Immature natural killer cell (primary cell): Measurements from ENCODE around the gene FBXW8. TPM values are rescaled to one million over a fixed set of nuclear protein-coding genes. Genes with fewer than 3 reads are reported as not detected.

Experiments used
- DNase-seq, 3 donors: peaks; one replicate each; pipeline ENCODE4 v3.0.0; 2022; ENCODE audit warnings: mixed read lengths in 1 of 3
- H3K27ac Mint-ChIP-seq, 6 donors: one replicate each; pipeline ENCODE4 v1.8.0; 2020; ENCODE audit warnings: mixed read lengths in 6 of 6, mild to moderate bottlenecking in 5 of 6, inconsistent platforms in 4 of 6, moderate library complexity in 3 of 6
- H3K27me3 Mint-ChIP-seq, 3 donors: one replicate each; pipeline ENCODE4 v1.8.0; 2020 to 2021; ENCODE audit warnings: low read depth in 3 of 3, mild to moderate bottlenecking in 3 of 3, mixed read lengths in 3 of 3, moderate library complexity in 3 of 3, inconsistent platforms in 1 of 3
- H3K36me3 Mint-ChIP-seq, 3 donors: one replicate each; pipeline ENCODE4 v1.8.0; 2020; ENCODE audit warnings: mixed read lengths in 3 of 3, inconsistent platforms in 2 of 3, mild to moderate bottlenecking in 2 of 3
- H3K4me1 Mint-ChIP-seq, 2 donors: one replicate each; pipeline ENCODE4 v1.8.0; 2020; ENCODE audit warnings: inconsistent platforms in 2 of 2, mild to moderate bottlenecking in 2 of 2, mixed read lengths in 2 of 2, moderate library complexity in 1 of 2
- H3K4me3 Mint-ChIP-seq, 5 donors: one replicate each; pipeline ENCODE4 v1.8.0; 2020; ENCODE audit warnings: mild to moderate bottlenecking in 5 of 5, mixed read lengths in 5 of 5, inconsistent platforms in 3 of 5, moderate library complexity in 3 of 5
- H3K9me3 Mint-ChIP-seq, 6 donors: one replicate each; pipeline ENCODE4 v1.8.0; 2020; ENCODE audit warnings: mild to moderate bottlenecking in 6 of 6, mixed read lengths in 6 of 6, inconsistent platforms in 4 of 6, moderate library complexity in 3 of 6
- polyA plus RNA-seq, 3 donors: library from polyadenylated mRNA; unstranded; fragments of 300-500 nt; fragmentation: Illumina TruSeq; gene quantifications; one replicate each; pipeline ENCODE4 v1.2.3, GENCODE V29; 2021

The FBXW8 gene
- 10 to 100 TPM in 2 of 3 donors, 1 to 10 TPM in 1; 6.6 to 11.6 (median 10.6) TPM for polyA plus RNA-seq

DNA sequence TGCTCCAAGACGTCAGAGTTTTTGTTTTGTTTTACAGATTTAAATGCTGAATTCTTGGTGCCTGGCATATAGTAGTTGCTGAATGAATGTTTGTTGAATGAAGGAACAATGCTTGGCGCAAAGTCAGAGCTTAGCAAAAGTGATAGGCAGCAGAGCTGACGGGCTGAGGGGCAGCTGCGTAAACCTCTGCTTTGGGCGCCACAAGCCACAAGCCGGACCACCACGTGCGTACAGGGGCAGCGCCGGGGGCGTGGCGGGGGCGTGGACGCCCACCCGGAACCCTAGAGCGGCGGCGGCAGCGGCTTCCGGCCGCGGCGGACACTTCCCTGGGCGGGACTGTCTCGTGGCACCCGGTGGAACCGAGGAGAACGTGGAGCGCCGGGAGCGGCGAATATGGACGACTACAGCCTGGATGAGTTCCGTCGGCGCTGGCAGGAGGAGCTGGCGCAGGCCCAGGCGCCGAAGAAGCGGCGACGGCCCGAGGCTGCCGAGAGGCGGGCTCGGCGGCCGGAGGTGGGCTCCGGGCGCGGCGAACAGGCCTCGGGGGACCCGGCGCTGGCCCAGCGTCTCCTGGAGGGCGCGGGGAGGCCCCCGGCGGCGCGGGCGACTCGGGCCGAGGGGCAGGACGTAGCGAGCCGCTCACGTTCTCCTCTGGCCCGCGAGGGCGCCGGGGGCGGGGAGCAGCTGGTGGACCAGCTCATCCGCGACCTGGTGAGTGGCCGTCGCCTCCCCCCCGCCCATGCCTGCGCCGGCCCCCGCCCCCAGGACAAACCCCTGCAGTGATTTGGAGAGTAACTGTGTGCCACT lies at the start of gene FBXW8:
Gene FBXW8, plus strand, starts transcription at position 306 of the 807 bp plus-strand sequence. Its CDS starts 88 bp downstream, at position 394.
- H3K27ac Mint-ChIP-seq, result peak within 1 kb of the TSS; percentile 65 to 90 (median 83)
- H3K4me1 Mint-ChIP-seq, result peaks cover 25 to 43% of the 10 kb centered on the region in 2 donors
- peaks cover 4 to 9% (median 4%) of the 10 kb centered on the region in 3 donors for H3K27me3 Mint-ChIP-seq
- peak; percentile 79 to 81 (median 80) for DNase-seq
- no peaks in the 10 kb centered on the region for H3K36me3 Mint-ChIP-seq
- no peaks in the 10 kb centered on the region for H3K9me3 Mint-ChIP-seq
- H3K4me3 Mint-ChIP-seq, result peak within 1 kb of the TSS; percentile 84 to 95 (median 92)

- no peaks in the 10 kb centered on the region for H3K36me3 Mint-ChIP-seq
- no peak overlapping the region for H3K27ac Mint-ChIP-seq
- no peak overlapping the region for H3K4me3 Mint-ChIP-seq
- peaks cover 5 to 26% (median 7%) of the 10 kb centered on the region in 3 donors for H3K27me3 Mint-ChIP-seq
- DNase-seq, result peak in 1 of 3 donors; percentile 5
- H3K4me1 Mint-ChIP-seq, result peaks cover 0 to 3% of the 10 kb centered on the region in 2 donors
- no peaks in the 10 kb centered on the region for H3K9me3 Mint-ChIP-seq
Observed at GRCh38 chr12:116861320-116861719, 49.4 kb upstream of the FBXW8 start.

DNA sequence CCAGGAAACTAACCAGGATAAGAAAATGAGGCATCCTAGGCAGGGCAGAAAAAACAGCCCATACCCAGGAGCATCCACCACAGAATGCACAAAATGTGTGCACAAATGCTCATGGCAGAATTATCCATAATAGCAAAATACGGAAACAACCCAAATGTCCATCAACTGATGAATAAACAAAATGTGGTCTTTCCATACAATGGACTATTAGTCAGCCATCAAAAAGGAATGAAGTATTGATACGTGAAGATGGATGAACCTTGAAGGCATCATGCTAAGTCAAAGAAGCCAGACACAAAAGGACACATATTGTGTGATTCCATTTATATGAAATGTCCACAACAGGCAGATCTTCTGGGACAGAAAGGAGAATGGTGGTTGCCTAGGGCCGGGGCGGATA lies 48.6 kb upstream of the FBXW8 start:
- Mint-ChIP-seq H3K27me3 (peaks cover 4 to 25% (median 5%) of the 10 kb centered on the region in 3 donors), H3K27ac (no peak overlapping the region), H3K4me1 (peaks cover 0 to 3% of the 10 kb centered on the region in 2 donors), H3K36me3 (no peaks in the 10 kb centered on the region), H3K4me3 (no peak overlapping the region), H3K9me3 (no peaks in the 10 kb centered on the region)
- DNase-seq, result no peak

DNA sequence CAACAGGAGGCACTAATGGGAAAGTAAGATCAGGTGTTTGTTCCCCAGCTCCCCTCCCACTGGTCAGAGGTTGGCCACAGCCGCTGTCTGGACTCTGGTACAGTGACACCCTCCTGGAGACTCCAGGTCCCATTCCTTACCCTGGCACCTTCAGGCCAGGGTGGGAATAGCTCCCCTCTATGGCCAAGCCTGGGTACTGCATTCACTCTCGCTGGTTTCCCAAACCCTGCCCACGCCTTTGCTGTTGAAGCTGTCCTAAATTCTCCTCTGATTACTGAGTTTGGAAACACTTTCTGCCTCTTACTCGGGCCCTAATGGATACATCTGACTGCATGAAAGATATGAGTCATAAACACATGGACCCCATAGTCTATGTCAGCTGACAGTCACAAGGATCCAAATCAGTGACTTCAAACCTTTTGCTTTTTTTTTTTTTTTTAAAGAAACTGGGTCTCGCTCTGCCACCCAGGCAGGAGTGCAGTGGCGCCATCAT lies 47.4 kb upstream of the FBXW8 start:
- H3K4me3 Mint-ChIP-seq, result no peak overlapping the region
- no peak overlapping the region for H3K27ac Mint-ChIP-seq
- DNase-seq, result no peak

GRCh38 chr12:116864371-116865160 lies 46.2 kb upstream of the FBXW8 start:
- Mint-ChIP-seq H3K36me3 (no peaks in the 10 kb centered on the region), H3K27me3 (peaks cover 0 to 18% (median 2%) of the 10 kb centered on the region in 3 donors), H3K9me3 (no peaks in the 10 kb centered on the region), H3K27ac (no peak overlapping the region), H3K4me3 (no peak overlapping the region), H3K4me1 (peaks cover 0 to 3% of the 10 kb centered on the region in 2 donors)
- no peak for DNase-seq

More for the DNA sequence above, 47.4 kb upstream of the FBXW8 start:
- H3K9me3 Mint-ChIP-seq, result no peaks in the 10 kb centered on the region
- H3K4me1 Mint-ChIP-seq, result peaks cover 0 to 3% of the 10 kb centered on the region in 2 donors
- H3K36me3 Mint-ChIP-seq, result no peaks in the 10 kb centered on the region
- peaks cover 2 to 18% (median 2%) of the 10 kb centered on the region in 3 donors for H3K27me3 Mint-ChIP-seq

GRCh38 chr12:116867523-116867922 lies 43.2 kb upstream of the FBXW8 start:
- Mint-ChIP-seq H3K36me3 (no peaks in the 10 kb centered on the region), H3K27ac (no peak overlapping the region), H3K4me3 (no peak overlapping the region), H3K9me3 (no peaks in the 10 kb centered on the region), H3K27me3 (peaks cover 0 to 9% (median 2%) of the 10 kb centered on the region in 3 donors), H3K4me1 (no peaks in the 10 kb centered on the region)
- DNase-seq, result no peak

DNA sequence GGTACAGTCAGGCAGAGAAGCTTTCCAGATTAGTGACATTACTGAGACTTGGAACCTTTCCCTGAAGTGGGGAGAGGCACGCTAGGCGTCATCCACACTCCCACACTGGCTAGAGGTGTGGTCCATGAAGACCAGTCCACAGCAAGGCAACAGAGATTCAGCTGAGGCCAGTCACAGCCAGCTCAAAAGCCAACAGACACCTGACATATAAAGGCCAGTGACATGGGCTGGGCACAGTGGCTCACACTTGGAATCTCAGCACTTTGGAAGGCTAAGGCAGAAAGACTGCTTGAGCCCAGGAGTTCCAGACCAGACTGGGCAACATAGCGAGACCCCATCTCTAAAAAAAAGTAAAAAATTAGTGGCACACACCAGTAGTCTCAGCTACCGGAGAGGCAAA lies 40.4 kb upstream of the FBXW8 start:
- no peak overlapping the region for H3K27ac Mint-ChIP-seq
- no peak for DNase-seq
- H3K9me3 Mint-ChIP-seq, result peaks cover 0 to 8% (median under 1%) of the 10 kb centered on the region in 6 donors
- no peaks in the 10 kb centered on the region for H3K4me1 Mint-ChIP-seq
- H3K27me3 Mint-ChIP-seq, result peaks cover 0 to 8% (median 5%) of the 10 kb centered on the region in 3 donors
- no peaks in the 10 kb centered on the region for H3K36me3 Mint-ChIP-seq
- H3K4me3 Mint-ChIP-seq, result no peak overlapping the region

- H3K36me3 Mint-ChIP-seq, result no peaks in the 10 kb centered on the region
- no peak overlapping the region for H3K27ac Mint-ChIP-seq
- peaks cover 0 to 8% (median under 1%) of the 10 kb centered on the region in 6 donors for H3K9me3 Mint-ChIP-seq
- no peak for DNase-seq
- H3K4me3 Mint-ChIP-seq, result no peak overlapping the region
- H3K4me1 Mint-ChIP-seq, result peaks cover 5 to 6% of the 10 kb centered on the region in 2 donors
- H3K27me3 Mint-ChIP-seq, result peaks cover 4 to 23% (median 10%) of the 10 kb centered on the region in 3 donors
Observed at GRCh38 chr12:116874324-116874995, 36.3 kb upstream of the FBXW8 start.

DNA sequence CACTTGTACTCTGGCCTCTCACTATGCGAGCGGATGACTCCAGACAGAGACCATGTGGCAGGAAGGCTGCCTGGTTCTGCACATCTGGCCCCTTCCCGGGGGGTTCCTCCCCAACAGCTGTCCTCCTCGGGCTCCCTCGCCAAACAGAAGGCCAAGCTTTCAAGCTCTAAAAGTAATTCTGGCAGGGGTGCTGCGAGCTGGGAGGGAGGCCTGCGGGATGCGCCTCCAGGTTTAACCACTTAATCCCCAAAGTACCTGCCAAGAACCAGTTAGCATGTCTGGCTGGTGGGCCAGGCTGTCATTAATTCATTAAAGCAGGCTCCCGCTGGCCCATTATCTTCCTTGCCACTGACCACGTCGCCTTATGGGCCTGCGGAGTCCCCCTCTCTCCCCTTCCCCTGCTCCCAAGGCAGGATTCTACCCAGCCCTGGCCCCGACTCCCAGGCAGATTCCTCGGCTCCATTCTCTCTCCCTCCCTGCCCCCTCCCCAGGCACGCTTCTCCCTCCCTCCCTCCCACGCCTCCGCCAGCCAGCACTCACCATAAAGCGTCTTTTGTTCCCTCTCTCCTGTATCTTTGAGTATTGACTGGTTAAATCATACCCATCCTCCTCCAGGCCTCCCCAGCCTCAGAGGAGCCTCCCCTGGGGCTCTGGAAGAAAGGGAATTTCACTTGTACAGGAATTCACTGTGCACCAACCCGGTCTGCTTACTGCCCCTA lies 34.4 kb upstream of the FBXW8 start:
- Mint-ChIP-seq H3K4me1 (peaks cover 14 to 18% of the 10 kb centered on the region in 2 donors), H3K9me3 (peaks cover 0 to 8% (median 2%) of the 10 kb centered on the region in 6 donors), H3K27ac (no peak overlapping the region), H3K36me3 (no peaks in the 10 kb centered on the region), H3K4me3 (no peak overlapping the region), H3K27me3 (peaks cover 12 to 33% (median 16%) of the 10 kb centered on the region in 3 donors)
- DNase-seq, result no peak

DNA sequence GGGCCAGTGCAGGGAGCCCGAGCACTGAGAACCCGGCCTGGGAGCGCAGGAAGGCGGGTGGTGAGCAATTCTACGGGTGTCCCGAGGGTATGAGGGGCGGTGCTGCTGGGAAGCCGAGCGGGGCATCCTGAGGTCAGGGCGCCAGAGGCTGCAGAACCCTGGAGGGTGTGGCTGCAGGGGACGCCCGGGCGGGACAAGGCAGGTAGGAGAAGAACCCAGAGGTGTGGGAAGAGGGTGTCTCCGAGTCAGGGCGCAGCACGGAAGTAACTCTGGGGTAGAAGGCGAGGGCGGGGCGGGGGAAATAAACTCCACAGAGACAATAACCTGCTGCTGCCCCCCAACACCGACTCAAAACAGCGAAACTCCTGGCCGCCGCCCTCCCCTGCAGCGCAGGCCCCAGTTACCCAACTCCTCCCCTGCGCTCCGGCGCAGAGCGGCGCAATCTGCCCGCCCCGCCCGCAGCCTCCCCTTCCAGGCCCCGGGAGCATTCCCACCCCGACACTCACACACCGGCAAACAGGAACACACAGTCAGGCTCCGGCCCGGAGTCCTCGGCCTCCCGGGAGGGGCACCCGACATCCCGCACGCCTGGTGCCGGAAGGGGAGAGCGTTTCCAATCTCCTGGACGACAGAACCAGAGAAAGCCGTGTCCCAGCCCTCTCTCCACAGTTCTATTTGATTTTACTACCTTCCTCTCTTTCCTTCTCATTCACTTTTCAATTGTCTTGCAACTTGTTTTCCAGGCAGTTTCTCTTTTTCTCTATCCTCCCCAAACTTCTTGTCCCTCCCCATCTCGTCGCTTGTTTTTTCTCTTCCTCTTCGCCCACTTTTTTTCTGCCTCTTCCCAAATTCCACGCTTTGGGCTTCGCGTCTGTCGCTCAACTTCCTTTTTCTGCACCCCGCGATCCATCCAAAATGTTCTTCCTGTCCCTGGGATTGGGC lies 31.9 kb upstream of the FBXW8 start:
- no peaks in the 10 kb centered on the region for H3K36me3 Mint-ChIP-seq
- peak overlapping the region in 4 of 5 donors; percentile 30 to 66 (median 49) for H3K4me3 Mint-ChIP-seq
- H3K4me1 Mint-ChIP-seq, result peaks cover 14 to 28% of the 10 kb centered on the region in 2 donors
- no peak overlapping the region for H3K27ac Mint-ChIP-seq
- H3K27me3 Mint-ChIP-seq, result peaks cover 21 to 37% (median 27%) of the 10 kb centered on the region in 3 donors
- DNase-seq, result no peak
- peaks cover 0 to 8% (median 3%) of the 10 kb centered on the region in 6 donors for H3K9me3 Mint-ChIP-seq

DNA sequence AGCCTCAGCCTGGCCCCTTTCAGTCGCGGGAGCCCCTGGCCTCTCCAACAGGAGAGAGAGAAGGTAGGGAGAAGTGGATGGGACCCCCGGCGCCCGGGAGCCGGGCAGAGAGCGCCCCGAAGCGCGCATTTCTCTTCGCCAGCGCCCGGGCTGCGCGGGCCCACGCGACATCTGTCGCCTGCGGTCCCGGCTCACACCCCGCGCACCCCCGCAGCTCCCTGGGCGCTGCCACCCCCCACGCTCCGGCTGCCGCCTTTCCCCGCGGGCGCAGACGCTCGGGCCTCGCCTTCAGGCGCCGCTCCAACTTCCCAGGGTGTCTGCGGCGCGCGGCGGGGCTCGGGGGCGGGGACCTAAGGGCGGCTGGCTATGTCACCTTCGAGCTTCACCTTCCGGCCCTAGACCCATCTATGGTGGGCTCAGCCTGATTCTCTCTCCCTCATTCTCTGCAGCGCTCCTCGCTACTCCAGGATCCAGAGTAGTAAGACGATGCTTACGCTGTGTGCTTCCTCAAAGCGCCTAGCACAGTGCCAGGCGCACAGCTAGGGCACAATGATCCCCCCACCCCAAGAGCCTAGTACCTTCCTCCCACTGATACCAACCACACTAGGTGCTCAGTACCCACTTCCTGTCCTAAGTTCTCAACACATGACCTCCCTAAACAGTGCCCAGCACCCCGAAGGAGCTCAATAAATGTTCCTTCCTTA lies 31.1 kb upstream of the FBXW8 start:
- no peak for DNase-seq
- H3K27ac Mint-ChIP-seq, result no peak overlapping the region

More for the DNA sequence above, 31.1 kb upstream of the FBXW8 start:
- peaks cover 0 to 1% (median 0%) of the 10 kb centered on the region in 3 donors for H3K36me3 Mint-ChIP-seq
- H3K27me3 Mint-ChIP-seq, result peaks cover 17 to 34% (median 28%) of the 10 kb centered on the region in 3 donors
- H3K9me3 Mint-ChIP-seq, result peaks cover 0 to 3% (median 1%) of the 10 kb centered on the region in 6 donors
- H3K4me1 Mint-ChIP-seq, result peaks cover 14 to 28% of the 10 kb centered on the region in 2 donors
- peak overlapping the region; percentile 2 to 76 (median 61) for H3K4me3 Mint-ChIP-seq
